SK-MEL-5 (cell line): ENCODE data around the gene NPIPA1. TPM values are rescaled to one million over a fixed set of nuclear protein-coding genes. Genes with fewer than 3 reads are reported as not detected.
"Not testable (repeated sequence)": the region's sequence is repeated elsewhere in the genome, so short reads cannot be mapped to it uniquely, and the experiment has no call there.

Source experiments
- DNase-seq: peaks from one replicate; pipeline ENCODE4 v3.0.0-alpha.2; 2016; ENCODE audit warnings: low read depth, low spot score
- in situ Hi-C: cut with HindIII; loops from 2 replicates; pipeline ENCODE4 v1.10.0; 2016; ENCODE audit warnings: low sequenced_read_pairs, high pct_unique_total_duplicates, low pct_unique_long_range_greater_than_20kb
- polyA plus RNA-seq, 2 experiments: library from polyadenylated mRNA; depleted of rRNA; stranded (reverse); fragments of >200 nt; gene quantifications; 2 replicates each; pipeline ENCODE4 v1.2.3, GENCODE V29; 2015
- total RNA-seq: library from RNA; depleted of rRNA; stranded (reverse); fragments of >200 nt; shearing (Covaris generic); gene quantifications from 2 replicates; pipeline ENCODE4 v1.2.3, GENCODE V29; 2014; rRNA removed

The NPIPA1 gene
- total RNA-seq = 26.2 and 26.8 TPM in 2 replicates
- polyA plus RNA-seq (2015; cell fraction: cytosol; rRNA removed) = 31.3 and 37.1 TPM in 2 replicates
- polyA plus RNA-seq (2015; cell fraction: nucleus; rRNA removed) = 485 and 602 TPM in 2 replicates

DNA sequence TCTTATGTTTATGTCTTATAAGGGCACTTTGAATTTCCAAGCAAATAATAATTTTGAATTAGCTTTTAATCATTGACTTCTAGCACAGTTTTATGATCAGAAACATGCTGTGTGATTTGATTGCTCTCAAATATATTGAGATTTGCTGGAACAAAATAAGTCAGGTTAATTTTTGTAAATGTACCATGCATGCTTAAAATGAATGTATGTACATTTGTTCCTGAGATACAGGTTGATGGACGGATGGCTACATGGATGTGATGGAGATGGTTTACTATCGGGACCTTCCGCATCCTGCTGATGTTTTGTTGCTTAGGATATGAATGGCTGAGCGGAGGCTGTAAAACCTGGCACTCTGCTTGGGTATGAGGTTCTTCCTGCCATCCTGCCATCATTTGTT, at the start of gene NPIPA1:
Gene NPIPA1, plus strand, starts transcription at position 301 of the 400 bp plus-strand sequence. Its CDS starts 0 bp downstream, at position 301.
- in situ Hi-C loops = not testable (repeated sequence)

DNA sequence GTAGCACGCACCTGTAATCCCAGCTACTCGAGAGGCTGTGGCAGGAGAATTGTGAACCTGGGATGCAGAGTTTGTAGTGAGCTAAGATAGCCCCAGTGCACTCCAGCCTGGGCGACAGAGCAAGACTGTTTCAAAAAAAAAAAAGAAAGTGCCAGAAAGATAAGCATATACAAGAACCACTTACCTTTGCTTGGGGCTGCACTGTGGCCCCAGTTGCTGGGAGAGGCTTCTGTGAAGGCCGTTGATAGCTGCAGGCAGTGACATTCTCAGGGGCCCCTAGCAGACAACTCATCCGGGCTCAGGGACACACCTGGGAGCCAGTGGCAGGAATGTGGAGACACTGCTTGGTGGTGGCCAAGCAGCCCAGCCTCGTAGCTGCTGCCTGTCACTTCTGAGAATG, 45.1 kb upstream of the NPIPA1 start:
- in situ Hi-C loops = not testable (repeated sequence)

More for the DNA sequence above, at the start of gene NPIPA1:
- DNase-seq = not testable (repeated sequence)

DNA sequence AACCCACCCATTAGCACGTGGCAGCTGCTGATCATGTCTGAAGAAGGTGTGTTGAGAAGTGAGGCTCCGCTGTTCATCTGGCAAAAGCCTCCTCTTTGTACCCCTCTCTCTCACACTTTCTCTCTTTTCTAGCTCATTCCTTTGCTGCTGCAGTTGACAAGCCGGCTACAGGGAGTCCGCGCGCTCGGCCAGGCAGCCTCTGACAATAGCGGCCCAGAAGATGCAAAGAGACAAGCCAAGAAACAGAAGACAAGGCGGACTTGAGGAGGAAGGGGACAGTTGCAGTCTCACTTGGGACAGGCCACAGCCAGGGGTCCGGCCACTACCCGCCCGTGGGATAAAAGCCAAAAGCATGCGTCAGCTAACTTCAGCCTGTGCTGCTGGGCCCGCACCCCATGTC, 41.9 kb upstream of the NPIPA1 start:
- in situ Hi-C loops, DNase-seq: not testable (repeated sequence)

More for the DNA sequence above, 45.1 kb upstream of the NPIPA1 start:
- not testable (repeated sequence) for DNase-seq

DNA sequence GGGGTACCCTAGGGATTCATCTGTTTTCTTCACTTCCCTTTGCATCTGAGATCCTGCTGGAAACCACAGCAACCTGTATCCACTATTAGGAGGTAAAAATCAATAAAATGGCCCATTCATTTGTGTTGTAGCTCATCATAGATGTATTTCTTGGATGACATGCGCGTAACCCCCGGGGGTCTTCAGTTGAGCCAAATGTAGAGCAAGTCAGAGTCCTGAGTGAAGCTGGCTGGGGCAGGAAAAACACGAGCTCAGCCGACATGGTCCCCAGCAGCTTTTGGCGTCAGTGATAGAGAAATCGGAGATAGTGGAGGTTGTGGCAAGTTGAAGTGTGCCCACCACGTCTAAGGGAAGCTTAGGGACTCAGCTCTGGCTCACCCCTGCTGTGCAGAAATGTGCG, 41.2 kb upstream of the NPIPA1 start:
- DNase-seq, in situ Hi-C loops: not testable (repeated sequence)

DNA sequence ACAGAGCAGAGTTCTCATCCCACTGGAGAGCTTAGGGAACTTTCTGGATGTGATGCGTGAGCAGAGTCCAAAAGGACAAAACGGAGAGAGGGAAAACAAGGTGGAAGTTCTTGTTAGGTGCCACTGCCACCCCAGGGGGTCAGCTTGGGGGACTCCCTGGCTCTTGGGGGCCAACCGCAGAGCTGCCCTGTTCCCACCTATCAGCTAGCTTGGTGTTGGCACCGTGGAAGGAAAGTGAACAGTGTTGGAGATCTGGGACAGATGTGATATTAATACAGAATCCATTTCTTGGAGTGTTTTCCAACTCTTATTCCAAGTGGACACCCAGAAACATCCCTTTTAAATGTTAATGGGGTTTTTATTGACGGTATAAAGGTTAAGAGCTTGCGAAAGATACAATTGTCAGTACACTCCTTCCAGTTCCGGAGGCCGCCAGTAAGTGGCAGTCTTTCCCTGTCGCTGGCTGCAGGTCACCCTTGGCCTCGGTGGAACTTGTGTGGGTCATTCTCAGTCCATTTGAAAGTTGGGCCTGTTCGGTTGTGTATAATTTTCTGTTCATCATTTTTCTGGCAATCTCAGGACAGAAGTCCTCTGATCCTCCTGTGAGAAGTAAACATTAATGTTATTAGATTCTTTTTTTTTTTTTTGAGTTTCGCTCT, 40.1 kb upstream of the NPIPA1 start:
- in situ Hi-C loops, DNase-seq: not testable (repeated sequence)

DNA sequence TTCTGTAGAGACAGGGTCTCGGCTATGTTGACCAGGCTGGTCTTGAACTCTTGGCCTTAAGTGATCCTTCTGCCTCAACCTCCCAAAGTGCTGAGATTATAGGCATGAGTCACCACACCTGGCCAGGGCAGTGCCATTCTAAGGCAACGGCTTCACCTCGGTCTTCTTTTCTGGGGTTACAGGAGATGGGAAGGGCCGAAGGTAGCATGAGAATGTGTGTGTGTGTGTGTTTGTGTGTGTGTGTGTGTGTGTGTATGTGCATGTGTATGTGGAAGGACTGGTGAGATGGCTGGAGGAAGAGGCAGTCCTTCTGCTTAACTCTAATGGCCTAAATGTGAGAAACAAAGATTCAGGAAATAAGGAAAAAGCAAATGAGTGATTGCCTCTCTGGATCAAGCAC, 39.1 kb upstream of the NPIPA1 start:
- in situ Hi-C loops, DNase-seq: not testable (repeated sequence)

DNA sequence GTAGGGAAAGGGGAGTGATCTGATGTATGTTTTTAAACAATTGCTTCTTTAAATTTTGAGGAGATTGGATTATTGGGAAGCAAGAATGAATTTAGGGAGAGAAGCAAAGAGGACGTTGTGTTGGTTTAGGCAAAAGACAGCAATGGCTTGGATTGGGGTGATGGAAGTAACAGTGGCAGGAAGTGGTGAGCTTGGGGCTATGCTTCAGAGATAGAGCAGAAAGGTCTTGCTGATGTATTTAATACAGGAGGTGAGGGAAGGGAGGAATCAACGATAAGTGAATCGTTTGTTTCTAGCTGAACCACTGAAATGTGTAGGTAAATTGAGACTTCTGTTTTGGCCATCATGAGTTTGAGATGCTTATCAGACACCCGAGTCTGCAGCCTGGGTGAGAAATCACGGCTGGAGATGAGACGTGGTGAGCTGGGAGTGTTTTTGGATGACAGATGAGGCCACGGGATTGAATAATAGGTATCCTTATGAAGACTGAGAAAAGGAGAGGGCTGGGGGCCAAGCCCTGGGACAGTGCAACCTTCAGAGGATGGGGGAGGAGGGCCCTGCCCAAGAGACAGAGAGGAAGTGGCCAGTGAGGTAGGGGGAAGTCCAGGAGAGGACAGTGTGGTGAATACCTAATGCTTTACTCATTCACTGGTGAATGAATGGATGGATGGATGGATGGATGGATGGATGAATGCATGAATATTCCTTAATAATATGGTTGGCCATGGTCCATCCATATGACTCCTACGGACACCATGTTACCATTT, 33.9 kb upstream of the NPIPA1 start:
- peak; percentile 11 for DNase-seq
- in situ Hi-C loops = not testable (repeated sequence)

DNA sequence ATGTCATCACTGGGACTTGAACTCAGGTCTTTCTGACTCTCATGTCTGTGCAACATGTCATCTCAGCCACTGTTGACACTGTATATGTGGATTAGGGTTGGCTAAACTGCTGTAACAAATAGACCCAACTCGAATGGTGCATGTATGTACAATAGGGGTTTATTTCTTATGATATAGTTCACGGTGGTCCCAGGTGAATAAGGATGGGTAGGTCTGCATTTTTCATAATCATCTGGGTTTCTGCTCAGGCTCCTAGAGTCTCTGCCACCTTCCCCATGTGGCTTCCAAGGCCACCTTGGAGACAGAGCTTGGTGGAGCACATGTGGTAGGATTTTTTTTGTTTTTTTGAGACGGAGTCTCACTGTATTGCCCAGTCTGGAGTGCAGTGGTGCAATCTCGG, 27.5 kb upstream of the NPIPA1 start:
- not testable (repeated sequence) for DNase-seq

DNA sequence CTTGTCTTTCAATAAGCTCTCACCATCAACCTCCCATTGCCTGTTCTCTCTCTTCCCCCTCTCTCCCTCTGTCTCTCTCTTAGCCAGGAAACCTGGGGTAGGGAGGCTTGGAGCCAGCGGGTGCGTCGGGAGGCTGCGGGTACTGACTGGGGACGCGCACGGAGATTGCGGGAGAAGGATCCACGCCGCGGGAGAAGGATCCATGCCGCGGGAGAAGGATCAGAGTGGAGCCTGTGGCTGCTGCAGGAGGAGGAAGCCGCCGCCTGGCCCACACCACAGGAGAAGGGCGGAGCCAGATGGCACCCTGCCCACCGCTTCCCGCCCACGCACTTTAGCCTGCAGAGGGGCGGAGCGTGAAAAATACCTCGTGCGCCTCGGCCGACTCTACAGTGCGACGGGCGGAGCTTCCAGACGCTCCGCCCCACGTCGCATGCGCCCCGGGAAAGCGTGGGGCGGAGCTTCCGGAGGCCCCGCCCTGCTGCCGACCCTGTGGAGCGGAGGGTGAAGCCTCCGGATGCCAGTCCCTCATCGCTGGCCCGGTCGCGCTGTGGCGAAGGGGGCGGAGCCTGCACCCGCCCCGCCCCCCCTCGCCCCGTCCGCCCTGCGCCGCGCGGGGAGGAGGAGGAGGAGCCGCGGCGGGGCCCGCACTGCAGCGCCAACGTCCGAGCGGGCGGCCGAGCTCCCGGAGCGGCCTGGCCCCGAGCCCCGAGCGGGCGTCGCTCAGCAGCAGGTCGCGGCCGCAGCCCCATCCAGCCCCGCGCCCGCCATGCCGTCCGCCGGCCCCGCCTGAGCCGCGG, 26.2 kb upstream of the NPIPA1 start:
- DNase-seq, in situ Hi-C loops: not testable (repeated sequence)

More for the DNA sequence above, 27.5 kb upstream of the NPIPA1 start:
- in situ Hi-C loops = not testable (repeated sequence)

DNA sequence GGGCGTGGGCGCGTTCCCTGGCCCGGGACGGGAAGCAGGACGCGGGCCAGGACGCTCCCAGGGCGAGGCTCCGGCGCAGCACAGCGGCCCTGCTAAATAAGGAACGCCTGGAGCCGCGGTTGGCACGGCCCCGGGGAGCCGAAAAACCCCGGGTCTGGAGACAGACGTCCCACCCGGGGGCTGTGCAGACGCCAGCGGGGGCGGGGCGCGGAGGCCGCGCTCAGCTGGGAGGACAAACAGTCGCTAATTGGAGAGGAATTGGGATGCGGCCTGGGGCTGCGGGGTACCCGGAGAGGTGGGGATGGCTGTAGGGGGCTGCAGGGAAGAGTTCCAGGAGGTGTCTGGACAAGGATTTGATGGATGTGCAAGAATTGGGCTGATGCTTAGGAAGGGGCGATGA, 25.3 kb upstream of the NPIPA1 start:
- DNase-seq, in situ Hi-C loops: not testable (repeated sequence)

DNA sequence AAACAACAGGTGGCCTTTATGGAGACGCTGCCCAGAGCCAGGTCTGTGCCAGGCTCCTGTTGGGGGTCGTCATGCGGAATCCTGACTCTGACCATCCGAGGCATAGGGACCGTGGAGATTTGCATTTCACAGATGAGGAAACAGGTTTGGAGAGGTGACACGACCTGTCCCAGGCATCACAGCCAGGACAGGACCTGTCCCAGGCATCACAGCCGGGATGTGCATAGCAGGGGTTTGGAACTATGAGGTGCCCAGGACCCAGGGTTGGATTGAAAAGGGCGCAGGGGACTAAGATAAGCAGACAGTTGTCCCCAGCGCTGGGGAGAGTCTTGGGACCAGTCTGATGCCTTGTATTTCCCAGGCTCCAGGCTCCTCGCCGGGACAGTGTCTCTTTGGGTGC, 24.7 kb upstream of the NPIPA1 start:
- in situ Hi-C loops, DNase-seq: not testable (repeated sequence)

DNA sequence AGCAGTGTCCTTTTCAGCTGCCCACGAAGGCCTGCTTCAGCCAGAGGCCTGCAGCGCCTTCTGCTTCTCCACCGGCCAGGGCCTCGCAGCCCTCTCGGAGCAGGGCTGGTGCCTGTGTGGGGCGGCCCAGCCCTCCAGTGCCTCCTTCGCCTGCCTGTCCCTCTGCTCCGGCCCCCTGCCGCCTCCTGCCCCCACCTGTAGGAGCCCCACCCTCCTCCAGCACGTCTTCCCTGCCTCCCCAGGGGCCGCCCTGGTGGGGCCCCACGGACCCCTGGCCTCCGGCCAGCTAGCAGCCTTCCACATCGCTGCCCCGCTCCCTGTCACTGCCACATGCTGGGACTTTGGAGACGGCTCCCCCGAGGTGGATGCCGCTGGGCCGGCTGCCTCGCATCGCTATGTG, 18.7 kb upstream of the NPIPA1 start:
- in situ Hi-C loops, DNase-seq: not testable (repeated sequence)

DNA sequence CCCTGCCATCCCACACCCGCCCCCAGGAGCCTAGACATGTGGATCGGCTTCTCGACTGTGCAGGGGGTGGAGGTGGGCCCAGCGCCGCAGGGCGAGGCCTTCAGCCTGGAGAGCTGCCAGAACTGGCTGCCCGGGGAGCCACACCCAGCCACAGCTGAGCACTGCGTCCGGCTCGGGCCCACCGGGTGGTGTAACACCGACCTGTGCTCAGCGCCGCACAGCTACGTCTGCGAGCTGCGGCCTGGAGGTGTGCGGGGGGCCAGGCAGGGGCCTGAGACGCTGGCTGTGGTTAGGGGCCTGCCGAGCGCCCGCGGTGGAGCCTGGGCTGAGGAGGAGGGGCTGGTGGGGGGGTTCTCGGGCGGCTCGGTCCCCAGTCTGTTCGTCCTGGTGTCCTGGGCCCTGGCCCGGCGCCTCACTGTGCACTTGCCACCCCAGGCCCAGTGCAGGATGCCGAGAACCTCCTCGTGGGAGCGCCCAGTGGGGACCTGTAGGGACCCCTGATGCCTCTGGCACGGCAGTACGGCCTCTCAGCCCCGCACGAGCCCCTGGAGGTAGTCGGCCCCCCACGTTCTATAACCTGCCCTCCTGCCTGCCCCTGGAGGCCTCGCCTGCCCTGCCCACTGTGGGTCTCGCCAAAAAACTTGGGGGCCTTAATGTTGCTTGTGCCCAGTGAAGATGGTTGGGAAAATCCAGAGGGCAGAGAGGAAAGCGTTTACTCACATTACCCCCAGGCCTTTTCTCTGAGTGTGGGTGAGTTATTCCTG, 17.2 kb upstream of the NPIPA1 start:
- in situ Hi-C loops, DNase-seq: not testable (repeated sequence)

DNA sequence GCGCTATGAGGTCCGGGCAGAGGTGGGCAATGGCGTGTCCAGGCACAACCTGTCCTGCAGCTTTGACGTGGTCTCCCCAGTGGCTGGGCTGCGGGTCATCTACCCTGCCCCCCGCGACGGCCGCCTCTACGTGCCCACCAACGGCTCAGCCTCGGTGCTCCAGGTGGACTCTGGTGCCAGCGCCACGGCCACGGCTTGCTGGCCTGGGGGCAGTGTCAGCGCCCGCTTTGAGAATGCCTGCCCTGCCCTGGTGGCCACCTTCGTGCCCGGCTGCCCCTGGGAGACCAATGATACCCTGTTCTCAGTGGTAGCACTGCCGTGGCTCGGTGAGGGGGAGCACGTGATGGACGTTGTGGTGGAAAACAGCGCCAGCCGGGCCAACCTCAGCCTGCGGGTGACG, 15.0 kb upstream of the NPIPA1 start:
- DNase-seq, in situ Hi-C loops: not testable (repeated sequence)

DNA sequence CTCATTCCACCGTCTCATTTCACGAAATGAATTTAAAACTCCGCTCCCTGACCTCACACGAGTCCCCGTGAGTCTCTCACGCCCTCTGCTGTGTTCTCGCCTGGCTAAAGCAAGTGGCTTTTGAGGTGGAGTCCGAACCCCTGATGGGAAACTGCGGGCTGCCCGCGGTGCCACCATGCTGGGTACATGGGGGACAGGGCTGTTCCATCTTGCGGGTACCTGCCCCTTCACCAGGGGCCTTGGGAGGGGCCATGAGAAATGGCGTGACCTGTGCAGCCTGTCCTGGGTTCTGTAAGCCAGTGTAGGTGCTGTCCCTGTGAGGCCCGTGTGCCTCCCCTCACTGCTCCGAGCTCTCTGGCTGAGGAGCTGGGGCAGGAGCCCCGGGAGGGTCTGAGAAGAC, 14.3 kb upstream of the NPIPA1 start:
- in situ Hi-C loops, DNase-seq: not testable (repeated sequence)

DNA sequence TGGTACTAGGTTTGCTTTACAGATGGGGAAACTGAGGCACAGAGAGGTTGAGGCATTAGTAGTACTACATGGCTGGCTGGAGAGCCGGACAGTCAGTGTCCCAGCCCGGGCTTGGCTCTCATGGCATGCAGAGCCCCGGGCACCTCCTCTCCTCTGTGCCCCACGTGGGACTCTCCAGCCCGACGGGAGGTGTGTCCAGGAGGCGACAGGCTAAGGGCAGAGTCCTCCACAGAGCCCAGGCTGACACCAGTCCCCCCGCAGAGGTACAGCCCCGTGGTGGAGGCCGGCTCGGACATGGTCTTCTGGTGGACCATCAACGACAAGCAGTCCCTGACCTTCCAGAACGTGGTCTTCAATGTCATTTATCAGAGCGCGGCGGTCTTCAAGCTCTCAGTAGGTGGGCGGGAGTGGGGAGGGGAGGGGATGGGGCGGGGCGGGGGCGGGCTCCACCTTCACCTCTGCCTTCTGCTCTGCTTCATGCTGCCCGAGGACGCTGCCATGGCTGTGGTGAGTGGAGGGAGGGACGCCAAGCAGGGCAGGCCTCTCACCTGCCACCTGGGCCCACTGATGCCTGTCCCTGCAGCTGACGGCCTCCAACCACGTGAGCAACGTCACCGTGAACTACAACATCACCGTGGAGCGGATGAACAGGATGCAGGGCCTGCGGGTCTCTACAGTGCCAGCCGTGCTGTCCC, 13.7 kb upstream of the NPIPA1 start:
- in situ Hi-C loops, DNase-seq: not testable (repeated sequence)
